HEK293 (cell line): ENCODE measurements around the gene ARHGAP21.

Experiments
- CTCF ChIP-seq: fragments of 450-650 bp; formaldehyde crosslinking; IDR thresholded peaks from 2 replicates; pipeline ENCODE4 v1.5.1; 2016; ENCODE audit warnings: missing biosample characterization, missing genetic modification characterization
- KLF10 ChIP-seq: fragments of 450-650 bp; IDR thresholded peaks from 2 replicates; pipeline ENCODE4 v1.5.1; 2018; ENCODE audit warnings: missing biosample characterization, mild to moderate bottlenecking, missing genetic modification characterization
- PRDM4 ChIP-seq: fragments of 450-650 bp; formaldehyde crosslinking; IDR thresholded peaks from 2 replicates; pipeline ENCODE4 v1.5.1; 2017; ENCODE audit warnings: missing biosample characterization, missing genetic modification characterization
- ZBTB48 ChIP-seq: fragments of 450-650 bp; formaldehyde crosslinking; IDR thresholded peaks from 2 replicates; pipeline ENCODE4 v1.5.1; 2016; ENCODE audit warnings: missing biosample characterization, missing genetic modification characterization
- ZBTB7A ChIP-seq: fragments of 450-650 bp; formaldehyde crosslinking; IDR thresholded peaks from 2 replicates; pipeline ENCODE4 v1.5.1; 2016; ENCODE audit warnings: low read depth, missing biosample characterization, missing genetic modification characterization
- ZEB2 ChIP-seq: fragments of 450-650 bp; formaldehyde crosslinking; IDR thresholded peaks from 2 replicates; pipeline ENCODE4 v1.5.1; 2016; ENCODE audit warnings: missing biosample characterization, missing genetic modification characterization
- ZNF239 ChIP-seq: fragments of 450-650 bp; formaldehyde crosslinking; IDR thresholded peaks from 2 replicates; pipeline ENCODE4 v1.5.1; 2016; ENCODE audit warnings: missing biosample characterization, missing genetic modification characterization
- ZNF324 ChIP-seq: fragments of 450-650 bp; formaldehyde crosslinking; IDR thresholded peaks from 2 replicates; pipeline ENCODE4 v1.5.1; 2016; ENCODE audit warnings: missing biosample characterization, missing genetic modification characterization
- ZNF449 ChIP-seq: fragments of 450-650 bp; formaldehyde crosslinking; IDR thresholded peaks from 2 replicates; pipeline ENCODE4 v1.5.1; 2017; ENCODE audit warnings: missing biosample characterization, mild to moderate bottlenecking, missing genetic modification characterization, moderate library complexity

- TF ChIP-seq ZEB2 (no peak), PRDM4 (tag by site-specific recombination) (no peak), CTCF (no peak), ZBTB7A (no peak), ZNF324 (tag by site-specific recombination) (no peak), ZNF239 (no peak), ZBTB48 (tag by site-specific recombination) (no peak), ZNF449 (no peak), KLF10 (tag by site-specific recombination) (no peak)
Measured at GRCh38 chr10:24762966-24763623, 39.4 kb upstream of the ARHGAP21 start.
